OCI-LY3 (cell line): ENCODE data around the gene AKIP1.

Experiments
- H2AFZ ChIP-seq: fragments of 200-600, 300-600 bp; shearing (Covaris generic); 2 replicates; pipeline ENCODE4 v1.6.0; 2014; ENCODE audit warnings: antibody characterized with exemption, low read depth, low read length
- H3K27ac ChIP-seq: fragments of 200-600, 300-600 bp; sonication (generic); 2 replicates; pipeline ENCODE4 v1.5.1; 2014; ENCODE audit warnings: mild to moderate bottlenecking, low read length, moderate library complexity, mixed read lengths
- H3K27me3 ChIP-seq: fragments of 200-600, 300-600 bp; sonication (generic); 2 replicates; pipeline ENCODE4 v1.6.1; 2014; ENCODE audit warnings: low read depth, low read length, mixed read lengths
- H3K36me3 ChIP-seq: fragments of 200-600, 300-600 bp; sonication (generic); replicated peaks from 2 replicates; pipeline ENCODE3; 2014; ENCODE audit warnings: low read depth, low read length, mixed read lengths
- H3K4me1 ChIP-seq: fragments of 300-600, 200-600 bp; sonication (generic); 2 replicates; pipeline ENCODE4 v1.6.1; 2014; ENCODE audit warnings: low read length, mixed read lengths
- H3K4me2 ChIP-seq: fragments of 200-600, 300-600 bp; sonication (generic); 2 replicates; pipeline ENCODE4 v1.6.1; 2014; ENCODE audit warnings: low read length, mixed read lengths
- H3K4me3 ChIP-seq: fragments of 300-600, 200-600 bp; sonication (generic); 2 replicates; pipeline ENCODE4 v1.5.1; 2014; ENCODE audit warnings: antibody characterized with exemption, mild to moderate bottlenecking, low read length, moderate library complexity
- H3K79me2 ChIP-seq: fragments of 300-600, 200-600 bp; shearing (Covaris generic); 2 replicates; pipeline ENCODE4 v1.6.1; 2014; ENCODE audit warnings: mild to moderate bottlenecking, low read length, mixed read lengths
- H3K9ac ChIP-seq: fragments of 300-600, 200-600 bp; shearing (Covaris generic); 2 replicates; pipeline ENCODE4 v1.6.0; 2014; ENCODE audit warnings: mild to moderate bottlenecking, low read length, moderate library complexity
- H3K9me3 ChIP-seq: fragments of 200-600, 300-600 bp; shearing (Covaris generic); 2 replicates; pipeline ENCODE4 v1.6.1; 2014; ENCODE audit warnings: low read length, mixed read lengths; ENCODE audit not compliant: insufficient read depth
- H4K20me1 ChIP-seq: fragments of 200-600, 300-600 bp; sonication (generic); 2 replicates; pipeline ENCODE4 v1.6.1; 2016; ENCODE audit warnings: low read length, mixed read lengths; ENCODE audit not compliant: insufficient read depth
- EZH2phosphoT487 ChIP-seq: fragments of 200-600 bp; shearing (Covaris generic); IDR thresholded peaks from 2 replicates; pipeline ENCODE4 v1.6.1; 2018; ENCODE audit warnings: antibody characterized with exemption, mixed run types, low read depth
- TF ChIP-seq, protein P1 (sequence below): fragments of 200-600, 300-600 bp; sonication (generic); IDR thresholded peaks from 2 replicates; pipeline ENCODE4 v1.5.1; 2014; ENCODE audit warnings: antibody characterized with exemption, low read length, low read depth

AKIP1 gene, protein sequence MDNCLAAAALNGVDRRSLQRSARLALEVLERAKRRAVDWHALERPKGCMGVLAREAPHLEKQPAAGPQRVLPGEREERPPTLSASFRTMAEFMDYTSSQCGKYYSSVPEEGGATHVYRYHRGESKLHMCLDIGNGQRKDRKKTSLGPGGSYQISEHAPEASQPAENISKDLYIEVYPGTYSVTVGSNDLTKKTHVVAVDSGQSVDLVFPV

DNA sequence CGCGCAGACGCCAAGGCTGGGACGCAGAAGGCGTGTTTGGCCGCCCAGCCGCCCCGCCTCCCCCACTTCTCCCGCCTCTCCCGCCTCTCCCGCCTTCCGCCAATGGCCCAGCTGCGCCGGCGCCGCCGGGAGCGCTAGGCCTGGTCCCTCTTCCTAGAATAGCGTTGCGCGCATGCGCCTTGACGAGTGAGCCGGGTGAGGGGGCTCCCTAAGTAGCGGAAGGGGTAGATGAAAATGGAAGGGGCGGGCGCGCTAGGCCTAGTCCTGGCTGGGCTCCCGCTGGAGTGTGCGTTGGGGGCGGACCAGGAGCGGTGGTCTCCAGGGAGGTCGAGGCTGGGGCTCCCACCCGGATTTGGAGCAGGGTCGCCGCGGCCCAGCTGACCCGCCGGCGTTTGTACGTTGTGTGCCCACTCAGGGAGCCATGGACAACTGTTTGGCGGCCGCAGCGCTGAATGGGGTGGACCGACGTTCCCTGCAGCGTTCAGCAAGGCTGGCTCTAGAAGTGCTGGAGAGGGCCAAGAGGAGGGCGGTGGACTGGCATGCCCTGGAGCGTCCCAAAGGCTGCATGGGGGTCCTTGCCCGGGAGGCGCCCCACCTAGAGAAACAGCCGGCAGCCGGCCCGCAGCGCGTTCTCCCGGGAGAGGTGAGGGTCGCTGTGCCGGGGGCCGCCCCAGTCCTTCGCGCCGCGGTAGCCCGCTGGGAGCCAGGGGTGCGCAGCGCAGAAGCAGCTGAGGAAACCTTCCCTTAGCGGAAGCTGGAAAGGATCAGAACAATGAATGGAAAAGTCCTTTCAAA is at the start of gene AKIP1:
Gene AKIP1 (plus strand): TSS at position 161 of the 795 bp plus-strand sequence. CDS start 261 bp downstream, at position 422.
- Histone ChIP-seq H3K4me2 (peak within 1 kb of the TSS; percentile 73), H3K36me3 (peaks cover 4% of the 10 kb centered on the region)
- no peak for TF ChIP-seq EZH2phosphoT487
- TF ChIP-seq, protein P1, sequence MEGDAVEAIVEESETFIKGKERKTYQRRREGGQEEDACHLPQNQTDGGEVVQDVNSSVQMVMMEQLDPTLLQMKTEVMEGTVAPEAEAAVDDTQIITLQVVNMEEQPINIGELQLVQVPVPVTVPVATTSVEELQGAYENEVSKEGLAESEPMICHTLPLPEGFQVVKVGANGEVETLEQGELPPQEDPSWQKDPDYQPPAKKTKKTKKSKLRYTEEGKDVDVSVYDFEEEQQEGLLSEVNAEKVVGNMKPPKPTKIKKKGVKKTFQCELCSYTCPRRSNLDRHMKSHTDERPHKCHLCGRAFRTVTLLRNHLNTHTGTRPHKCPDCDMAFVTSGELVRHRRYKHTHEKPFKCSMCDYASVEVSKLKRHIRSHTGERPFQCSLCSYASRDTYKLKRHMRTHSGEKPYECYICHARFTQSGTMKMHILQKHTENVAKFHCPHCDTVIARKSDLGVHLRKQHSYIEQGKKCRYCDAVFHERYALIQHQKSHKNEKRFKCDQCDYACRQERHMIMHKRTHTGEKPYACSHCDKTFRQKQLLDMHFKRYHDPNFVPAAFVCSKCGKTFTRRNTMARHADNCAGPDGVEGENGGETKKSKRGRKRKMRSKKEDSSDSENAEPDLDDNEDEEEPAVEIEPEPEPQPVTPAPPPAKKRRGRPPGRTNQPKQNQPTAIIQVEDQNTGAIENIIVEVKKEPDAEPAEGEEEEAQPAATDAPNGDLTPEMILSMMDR = no peak

DNA sequence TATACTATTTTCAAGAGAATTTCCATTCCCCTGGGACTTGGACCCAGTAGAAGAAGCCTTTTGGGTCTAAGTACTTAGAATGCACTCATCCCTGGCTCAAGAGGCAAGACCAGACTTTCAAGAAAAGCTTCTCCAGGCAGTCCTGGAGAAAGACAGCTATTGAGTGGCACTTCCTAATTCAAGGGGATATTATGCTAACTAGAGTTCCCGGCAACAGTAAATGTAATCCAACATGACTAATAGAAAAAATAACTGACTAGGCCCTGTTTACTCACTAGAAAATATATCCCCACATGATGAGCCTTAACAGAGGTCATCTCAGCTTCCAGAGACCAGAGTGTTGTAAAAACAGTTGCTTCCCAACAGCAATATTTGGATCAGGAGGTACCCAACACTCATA is 47.2 kb upstream of the AKIP1 start:
- H3K4me2 ChIP-seq = no peak overlapping the region
- peaks cover 9% of the 10 kb centered on the region for H3K27me3 ChIP-seq
- TF ChIP-seq EZH2phosphoT487 = no peak
- TF ChIP-seq, protein P1 = no peak
- no peaks in the 10 kb centered on the region for H3K36me3 ChIP-seq
- H3K9me3 ChIP-seq = no peaks in the 10 kb centered on the region
- H2AFZ ChIP-seq = no peak overlapping the region
- H4K20me1 ChIP-seq = no peaks in the 10 kb centered on the region
- H3K79me2 ChIP-seq = no peaks in the 10 kb centered on the region
- no peak overlapping the region for H3K9ac ChIP-seq
- no peaks in the 10 kb centered on the region; the same call in 1 of the 2 replicates for H3K4me1 ChIP-seq
- no peak overlapping the region for H3K4me3 ChIP-seq
- no peak overlapping the region for H3K27ac ChIP-seq

More for the DNA sequence above, at the start of gene AKIP1:
- Histone ChIP-seq H3K27ac (peak within 1 kb of the TSS; percentile 37), H4K20me1 (no peaks in the 10 kb centered on the region), H2AFZ (peak within 1 kb of the TSS; percentile 83), H3K79me2 (peaks cover 7% of the 10 kb centered on the region; the same call in 1 of the 2 replicates), H3K4me1 (peaks cover 22% of the 10 kb centered on the region), H3K9ac (peak within 1 kb of the TSS; percentile 95), H3K9me3 (no peaks in the 10 kb centered on the region), H3K27me3 (0 out of 2 replicates have a peak, but pooled peaks cover 5% of the 10 kb centered on the region), H3K4me3 (peak within 1 kb of the TSS; percentile 97)

DNA sequence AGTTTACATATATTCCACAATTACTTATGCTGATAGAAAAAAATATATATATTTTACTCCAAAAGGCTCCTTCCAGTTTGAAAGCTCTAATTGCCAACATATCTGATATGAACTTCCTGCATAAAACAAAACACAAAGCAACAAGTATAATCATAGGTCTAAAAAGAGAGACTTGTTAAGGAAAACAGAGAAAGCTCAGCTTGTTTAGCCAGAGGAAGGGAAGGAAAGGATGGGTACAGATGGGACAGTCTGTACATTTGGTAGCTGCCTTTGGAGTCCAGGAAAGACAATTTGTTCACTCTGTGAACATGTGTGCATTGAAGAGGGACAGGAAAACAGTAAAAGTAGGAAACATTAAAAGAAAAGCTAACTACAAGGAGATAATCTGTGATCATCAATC is 45.7 kb upstream of the AKIP1 start:
- no peaks in the 10 kb centered on the region for H3K9me3 ChIP-seq
- no peak overlapping the region for H3K4me3 ChIP-seq
- H3K4me1 ChIP-seq = peaks cover 3% of the 10 kb centered on the region; the same call in 1 of the 2 replicates
- no peaks in the 10 kb centered on the region for H3K79me2 ChIP-seq
- no peak overlapping the region for H3K4me2 ChIP-seq
- H3K36me3 ChIP-seq = no peaks in the 10 kb centered on the region
- H4K20me1 ChIP-seq = no peaks in the 10 kb centered on the region
- no peak overlapping the region for H3K27ac ChIP-seq
- H2AFZ ChIP-seq = no peak overlapping the region
- no peak overlapping the region for H3K9ac ChIP-seq
- H3K27me3 ChIP-seq = peaks cover 9% of the 10 kb centered on the region
- TF ChIP-seq EZH2phosphoT487 = no peak
- TF ChIP-seq, protein P1 = no peak

DNA sequence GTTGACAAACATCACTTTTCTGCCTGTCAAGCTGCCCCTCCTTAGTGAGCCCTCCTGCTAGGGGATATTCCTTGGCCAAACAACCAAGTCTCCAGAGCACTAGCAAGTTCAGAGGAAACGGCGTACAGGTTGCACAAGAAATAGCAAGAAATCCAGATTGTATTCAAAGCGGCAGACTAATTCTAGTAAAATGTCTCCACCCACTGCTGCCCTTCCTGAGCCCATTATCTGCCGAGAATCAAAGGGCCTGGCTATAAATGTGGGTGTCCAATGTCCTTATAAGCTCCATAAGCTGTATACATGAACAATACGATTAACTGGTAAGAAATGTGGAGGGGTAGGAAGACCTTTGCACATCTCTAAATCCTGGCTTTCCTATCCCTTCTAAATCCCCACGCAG is 44.0 kb upstream of the AKIP1 start:
- no peak overlapping the region for H2AFZ ChIP-seq

More for the DNA sequence above, 44.0 kb upstream of the AKIP1 start:
- Histone ChIP-seq H3K27ac (no peak overlapping the region), H3K4me3 (no peak overlapping the region), H3K9me3 (no peaks in the 10 kb centered on the region), H3K36me3 (no peaks in the 10 kb centered on the region), H3K4me1 (peaks cover 7% of the 10 kb centered on the region; the same call in 1 of the 2 replicates), H3K4me2 (no peak overlapping the region), H3K79me2 (no peaks in the 10 kb centered on the region), H3K27me3 (peaks cover 15% of the 10 kb centered on the region), H3K9ac (no peak overlapping the region), H4K20me1 (no peaks in the 10 kb centered on the region)
- no peak for TF ChIP-seq EZH2phosphoT487
- TF ChIP-seq, protein P1 = no peak
